ENCODE data around the gene CHRM1. TPM values are rescaled to one million over a fixed set of nuclear protein-coding genes. Genes with fewer than 3 reads are reported as not detected.
A peak's percentile ranks its signal among the peaks of the same experiment; 100 is the strongest.
"Not testable (repeated sequence)": the region's sequence is repeated elsewhere in the genome, so short reads cannot be mapped to it uniquely, and the experiment has no call there.

The CHRM1 gene
- 0.10 TPM for total RNA-seq

GRCh38 chr11:62921201-62921572 lies at the start of gene CHRM1:
Gene CHRM1, minus strand, starts transcription at chr11:62921363. Its CDS starts 10,263 bp downstream, at chr11:62911100.
- no peak for DNase-seq

DNA sequence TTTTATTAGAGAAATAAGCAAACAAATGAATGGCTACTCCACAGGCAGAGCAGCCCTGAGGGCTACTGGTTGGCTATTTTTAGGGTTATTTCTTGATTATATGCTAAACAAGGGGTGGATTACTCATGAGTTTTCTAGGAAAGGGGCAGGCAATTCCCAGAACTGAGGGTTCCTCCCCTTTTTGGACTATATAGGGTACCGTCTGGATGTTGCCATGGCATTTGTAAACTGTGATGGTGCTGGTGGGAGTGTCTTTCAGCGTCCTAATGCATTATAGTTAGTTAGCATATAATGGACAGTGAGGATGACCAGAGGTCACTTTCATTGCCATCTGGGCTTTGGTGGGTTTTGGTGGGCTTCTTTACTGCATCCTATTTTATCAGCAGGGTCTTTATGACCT lies 44.4 kb upstream of the CHRM1 start:
- no peak for DNase-seq

- no peak for DNase-seq
Observed at GRCh38 chr11:62962391-62962790, 41.2 kb upstream of the CHRM1 start.

GRCh38 chr11:62961017-62961570 lies 39.9 kb upstream of the CHRM1 start:
- DNase-seq = peak; percentile 28

- DNase-seq = no peak
Observed at GRCh38 chr11:62959422-62959980, 38.3 kb upstream of the CHRM1 start.

- DNase-seq = peak; percentile 96
Observed at GRCh38 chr11:62958547-62959421, 37.6 kb upstream of the CHRM1 start.

DNA sequence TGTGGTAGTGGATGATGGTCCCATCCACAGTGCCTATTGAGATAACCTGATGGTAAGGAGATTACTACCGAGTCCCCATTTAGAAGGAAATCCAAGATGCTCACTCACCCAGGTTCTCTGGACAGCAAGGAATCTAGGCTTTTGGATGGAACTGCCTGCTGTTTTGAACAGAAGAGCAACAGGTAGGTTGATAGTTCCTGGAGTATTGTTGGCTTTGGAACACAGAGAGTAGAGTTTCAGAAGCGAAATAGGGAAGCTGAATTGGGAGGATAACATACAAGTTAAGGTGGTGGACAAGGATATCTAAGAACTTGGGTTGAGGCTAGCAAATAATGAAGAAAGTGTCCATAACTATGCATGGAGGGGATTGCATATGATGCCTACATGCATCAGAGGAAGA lies 36.0 kb upstream of the CHRM1 start:
- no peak for DNase-seq

DNA sequence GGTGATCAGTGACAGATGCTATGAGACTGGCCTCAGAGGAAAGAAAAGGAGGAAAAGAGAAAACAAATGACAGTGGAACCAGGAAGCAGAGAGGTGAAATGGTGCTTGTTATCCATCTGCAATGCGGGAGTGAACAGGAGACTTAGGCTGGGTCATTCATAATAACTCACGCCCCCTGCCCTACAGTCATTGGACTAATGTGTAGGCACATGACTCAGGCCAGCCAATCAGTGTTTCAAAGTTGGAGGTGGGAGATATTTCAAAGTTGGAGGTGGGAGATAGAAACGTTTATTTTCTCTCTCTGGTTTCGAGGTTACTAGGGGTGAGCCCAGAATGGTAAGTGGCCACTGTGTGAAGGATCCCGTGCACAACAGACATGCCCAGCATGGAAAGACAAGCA lies 33.3 kb upstream of the CHRM1 start:
- no peak for DNase-seq

GRCh38 chr11:62953811-62954210 lies 32.6 kb upstream of the CHRM1 start:
- DNase-seq = no peak

DNA sequence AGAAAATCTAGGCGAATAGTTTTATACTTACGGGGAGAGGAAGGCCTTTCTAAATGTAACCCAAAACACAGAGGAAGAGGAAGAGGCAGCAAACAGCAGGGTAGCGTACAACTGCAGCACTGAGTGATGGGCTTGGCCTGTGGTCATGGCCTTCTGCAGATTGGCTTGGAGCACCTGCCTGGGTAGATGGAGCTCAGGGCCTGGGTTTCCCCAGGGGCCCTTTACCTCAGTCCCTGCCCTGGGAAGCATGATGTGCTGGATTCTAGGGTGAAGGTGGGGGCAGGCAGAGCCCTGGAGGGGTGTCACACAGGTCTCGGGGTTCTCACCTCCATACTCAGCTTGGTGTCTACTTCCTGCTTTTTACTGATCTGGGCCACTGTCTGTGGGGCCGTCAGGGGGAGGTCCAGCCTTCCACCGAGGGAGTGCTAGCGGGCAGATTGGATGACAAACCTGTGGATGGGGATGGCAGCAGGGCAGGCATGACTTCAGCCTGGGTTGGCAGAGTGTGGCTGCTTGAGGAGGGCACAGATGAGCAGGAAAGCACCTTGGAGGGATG lies 27.7 kb upstream of the CHRM1 start:
- no peak for DNase-seq

DNA sequence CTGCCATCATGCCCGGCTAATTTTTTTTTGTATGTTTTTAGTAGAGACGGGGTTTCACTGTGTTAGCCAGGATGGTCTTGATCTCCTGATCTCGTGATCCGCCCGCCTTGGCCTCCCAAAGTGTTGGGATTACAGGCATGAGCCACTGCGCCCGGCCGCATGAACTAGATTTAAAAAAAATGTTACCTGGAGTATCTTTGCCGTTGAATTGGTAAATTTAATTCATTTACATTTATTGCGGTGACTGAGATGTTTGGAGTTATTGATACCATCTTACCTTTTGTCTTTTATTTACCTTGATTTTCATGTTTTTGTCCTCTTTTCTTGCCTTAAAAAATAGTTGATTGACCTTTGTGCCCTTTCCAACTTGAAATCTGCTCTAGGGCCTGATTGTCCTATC lies 24.4 kb upstream of the CHRM1 start:
- not testable (repeated sequence) for DNase-seq

GRCh38 chr11:62937528-62937927 lies 16.4 kb upstream of the CHRM1 start:
- not testable (repeated sequence) for DNase-seq

DNA sequence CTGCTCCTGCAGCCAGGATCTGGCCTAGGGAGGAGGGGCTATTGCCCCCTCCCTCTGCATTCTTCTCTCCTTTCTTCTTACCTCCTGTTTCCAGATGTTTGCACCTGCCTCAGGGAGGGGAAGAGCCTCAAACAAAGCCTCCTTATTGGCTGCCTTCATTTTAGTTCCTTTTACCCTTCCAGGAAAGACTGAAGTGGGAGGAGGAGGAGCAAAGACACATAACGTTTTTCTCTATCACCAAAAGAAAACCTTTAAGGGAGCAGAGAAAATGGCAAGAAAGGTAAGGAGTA lies 13.3 kb upstream of the CHRM1 start:
- DNase-seq = no peak

- no peak for DNase-seq
Observed at GRCh38 chr11:62933750-62934495, 12.8 kb upstream of the CHRM1 start.

GRCh38 chr11:62933285-62933684 lies 12.1 kb upstream of the CHRM1 start:
- no peak for DNase-seq

DNA sequence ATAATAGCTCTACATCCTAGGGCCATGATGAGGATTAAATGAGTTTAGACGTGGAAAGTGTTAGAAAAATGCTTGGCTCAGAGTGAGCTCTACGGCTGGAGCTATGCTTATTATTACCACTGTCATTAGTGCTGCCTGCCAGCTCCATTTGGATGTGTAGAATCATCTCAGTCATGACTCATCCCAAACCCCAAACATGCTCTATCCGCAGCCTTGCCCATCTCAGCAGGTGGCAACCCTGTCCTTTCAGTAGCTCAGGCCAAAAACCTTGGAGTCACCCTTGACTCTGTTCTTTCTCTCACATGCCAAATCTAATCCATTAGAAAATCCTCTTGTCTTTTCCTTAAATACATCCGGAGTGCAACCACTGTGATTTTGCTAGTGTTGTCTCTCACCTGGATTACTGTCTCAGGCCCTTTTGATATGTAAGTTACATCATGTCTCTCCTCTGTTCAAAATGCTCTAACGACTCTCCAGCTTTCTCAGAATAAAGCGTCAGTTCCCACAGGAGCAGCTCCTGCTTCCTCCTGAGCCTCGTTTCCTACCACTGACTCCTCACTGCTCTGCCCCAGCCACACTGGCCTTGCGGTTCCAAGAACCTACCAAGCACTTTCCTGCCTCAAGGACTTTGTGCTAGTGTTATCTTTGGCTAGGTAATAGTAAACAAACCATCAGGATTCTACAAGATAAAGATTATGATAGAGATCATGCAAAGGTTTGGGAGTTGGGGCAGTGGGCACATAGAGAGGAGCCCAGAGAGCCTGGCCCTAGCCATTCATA lies 10.5 kb upstream of the CHRM1 start:
- peak; percentile 32 for DNase-seq

DNA sequence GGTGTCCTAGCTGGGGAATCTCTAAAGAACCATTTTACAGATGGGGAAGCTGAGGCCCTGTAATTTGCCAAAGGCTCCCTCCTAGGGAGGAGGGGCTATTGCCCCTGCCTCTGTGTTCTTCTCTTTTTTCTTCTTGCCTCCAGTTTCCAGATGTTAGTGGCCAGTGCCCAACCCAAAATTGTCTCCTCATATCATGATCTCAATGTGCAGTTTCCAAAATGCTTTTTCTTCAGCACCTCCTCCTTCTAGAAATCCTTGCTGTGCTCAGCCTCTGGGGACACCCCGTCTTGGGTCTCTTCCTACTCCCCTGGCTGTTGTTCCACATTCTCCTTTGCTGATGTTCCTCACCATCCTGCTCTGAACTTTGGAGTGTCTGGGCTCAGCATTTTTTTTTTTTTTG lies 9.5 kb upstream of the CHRM1 start:
- no peak for DNase-seq

DNA sequence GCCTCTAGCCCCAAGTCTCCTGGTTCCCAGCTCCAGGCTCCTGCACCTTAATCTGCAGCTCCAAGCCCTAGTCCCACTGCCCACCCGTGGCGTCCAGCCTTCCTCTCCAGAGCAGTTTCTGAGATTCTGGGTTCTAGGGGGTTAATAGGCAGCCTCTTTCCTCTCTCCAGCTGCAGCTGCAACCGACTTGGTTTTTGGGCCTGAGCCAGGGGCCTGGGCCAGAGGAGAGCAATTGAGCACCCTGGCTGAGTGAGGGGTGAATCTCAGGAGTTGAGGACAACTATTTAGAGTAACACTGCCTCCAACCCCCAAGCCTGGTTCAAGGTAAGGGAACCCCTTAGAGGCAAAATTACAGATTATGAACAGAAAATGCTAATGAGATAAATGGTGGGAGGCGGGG lies 9.0 kb upstream of the CHRM1 start:
- peak; percentile 89 for DNase-seq

GRCh38 chr11:62928011-62928410 lies 6.8 kb upstream of the CHRM1 start:
- no peak for DNase-seq

GRCh38 chr11:62926680-62927455 lies 5.7 kb upstream of the CHRM1 start:
- no peak for DNase-seq

All from tongue (tissue), 2 donors.